Muscle of arm (tissue), 12 donors: ENCODE data around the gene ANKRD12. TPM values are rescaled to one million over a fixed set of nuclear protein-coding genes. Genes with fewer than 3 reads are reported as not detected.

Experiments used
- polyA plus RNA-seq, 12 donors: library from polyadenylated mRNA; unstranded; fragments of 120-200 nt; gene quantifications; one replicate each; pipeline ENCODE4 v1.2.1, GENCODE V29; 2013; ENCODE audit not compliant: insufficient read length in 12 of 12

ANKRD12 gene
- polyA plus RNA-seq, 12 donors = 19.8 to 45.8 (median 22.1) TPM; not detected in 1

Other genes starting within 250 kb of the ANKRD12 start
- 100 to 1,000 TPM in 8 of 12 donors, 10 to 100 TPM in 3, not detected in 1; 76.1 to 144 (median 123) TPM for gene NDUFV2, start 34.1 kb upstream of the ANKRD12 start, polyA plus RNA-seq
- gene TWSG1, start 198.0 kb downstream of the ANKRD12 start, polyA plus RNA-seq = 100 to 1,000 TPM in 1 of 12 donors, 10 to 100 TPM in 10, not detected in 1; 42.0 to 108 (median 61.9) TPM